ENCODE measurements around the gene PKP4. TPM values are rescaled to one million over a fixed set of nuclear protein-coding genes. Genes with fewer than 3 reads are reported as not detected.
"Not testable (repeated sequence)": the region's sequence is repeated elsewhere in the genome, so short reads cannot be mapped to it uniquely, and the experiment has no call there.

The PKP4 gene
- total RNA-seq, 1 donor from 2014 or later = 119 TPM

GRCh38 chr2:158473719-158474392, 17.1 kb downstream of the PKP4 start:
- Mint-ChIP-seq H3K9me3 (ENCODE audit: unreplicated experiment) (peaks cover 10% of the 10 kb centered on the region), H3K4me3 (ENCODE audit: unreplicated experiment) (no peak overlapping the region), H3K27me3 (ENCODE audit: unreplicated experiment) (no peaks in the 10 kb centered on the region), H3K27ac (ENCODE audit: unreplicated experiment) (no peak overlapping the region), H3K36me3 (ENCODE audit: unreplicated experiment) (peaks cover 42% of the 10 kb centered on the region), H3K4me1 (ENCODE audit: unreplicated experiment) (peaks cover 33% of the 10 kb centered on the region)
- DNase-seq (ENCODE audit: extremely low spot score, unreplicated experiment) = no peak
- TF ChIP-seq CTCF (IDR thresholded peaks at IDR 0.05) = no peak

- not testable (repeated sequence) for DNase-seq (ENCODE audit: extremely low spot score, unreplicated experiment); H3K27me3 Mint-ChIP-seq (ENCODE audit: unreplicated experiment); H3K9me3 Mint-ChIP-seq (ENCODE audit: unreplicated experiment); H3K4me3 Mint-ChIP-seq (ENCODE audit: unreplicated experiment); H3K27ac Mint-ChIP-seq (ENCODE audit: unreplicated experiment)
- H3K4me1 Mint-ChIP-seq (ENCODE audit: unreplicated experiment) = peaks cover 33% of the 10 kb centered on the region
- peaks cover 39% of the 10 kb centered on the region for H3K36me3 Mint-ChIP-seq (ENCODE audit: unreplicated experiment)
Observed at GRCh38 chr2:158474526-158475011, 17.8 kb downstream of the PKP4 start.

GRCh38 chr2:158477202-158477601, 20.4 kb downstream of the PKP4 start:
- TF ChIP-seq CTCF (IDR thresholded peaks at IDR 0.05) = no peak
- peaks cover 19% of the 10 kb centered on the region for H3K36me3 Mint-ChIP-seq (ENCODE audit: unreplicated experiment)
- peaks cover 10% of the 10 kb centered on the region for H3K9me3 Mint-ChIP-seq (ENCODE audit: unreplicated experiment)
- no peaks in the 10 kb centered on the region for H3K27me3 Mint-ChIP-seq (ENCODE audit: unreplicated experiment)
- peak overlapping the region; percentile 52 for H3K27ac Mint-ChIP-seq (ENCODE audit: unreplicated experiment)
- H3K4me1 Mint-ChIP-seq (ENCODE audit: unreplicated experiment) = peaks cover 40% of the 10 kb centered on the region
- no peak for DNase-seq (ENCODE audit: extremely low spot score, unreplicated experiment)
- H3K4me3 Mint-ChIP-seq (ENCODE audit: unreplicated experiment) = no peak overlapping the region

GRCh38 chr2:158478237-158478636, 21.5 kb downstream of the PKP4 start:
- no peak for DNase-seq (ENCODE audit: extremely low spot score, unreplicated experiment)
- Mint-ChIP-seq H3K9me3 (ENCODE audit: unreplicated experiment) (peaks cover 2% of the 10 kb centered on the region), H3K27me3 (ENCODE audit: unreplicated experiment) (no peaks in the 10 kb centered on the region), H3K4me3 (ENCODE audit: unreplicated experiment) (no peak overlapping the region), H3K36me3 (ENCODE audit: unreplicated experiment) (peaks cover 14% of the 10 kb centered on the region), H3K27ac (ENCODE audit: unreplicated experiment) (peak overlapping the region; percentile 35), H3K4me1 (ENCODE audit: unreplicated experiment) (peaks cover 48% of the 10 kb centered on the region)
- no peak for TF ChIP-seq CTCF (IDR thresholded peaks at IDR 0.05)

- H3K9me3 Mint-ChIP-seq (ENCODE audit: unreplicated experiment) = no peaks in the 10 kb centered on the region
- peaks cover 14% of the 10 kb centered on the region for H3K36me3 Mint-ChIP-seq (ENCODE audit: unreplicated experiment)
- no peak for DNase-seq (ENCODE audit: extremely low spot score, unreplicated experiment)
- peaks cover 49% of the 10 kb centered on the region for H3K4me1 Mint-ChIP-seq (ENCODE audit: unreplicated experiment)
- no peak overlapping the region for H3K27ac Mint-ChIP-seq (ENCODE audit: unreplicated experiment)
- TF ChIP-seq CTCF (IDR thresholded peaks at IDR 0.05) = no peak
- no peaks in the 10 kb centered on the region for H3K27me3 Mint-ChIP-seq (ENCODE audit: unreplicated experiment)
- H3K4me3 Mint-ChIP-seq (ENCODE audit: unreplicated experiment) = no peak overlapping the region
Observed at GRCh38 chr2:158478816-158479215, 22.1 kb downstream of the PKP4 start.

Measured in osteocyte (in vitro differentiated cells).